Ascending aorta (tissue), 2 donors: Measurements from ENCODE around the gene ANKRD28. TPM values are rescaled to one million over a fixed set of nuclear protein-coding genes. Genes with fewer than 3 reads are reported as not detected.

Experiments
- DNase-seq, 2 donors: peaks; one replicate each; pipeline ENCODE4 v3.0.0-alpha.2; 2019; ENCODE audit warnings: low spot score in 2 of 2
- H3K27ac ChIP-seq, 2 donors: fragments of 200-600 bp; sonication (generic); one replicate each; pipeline ENCODE4 v1.5.1; 2016 to 2017; ENCODE audit warnings: mild to moderate bottlenecking in 1 of 2
- H3K27me3 ChIP-seq: fragments of 200-600 bp; sonication (generic); one replicate; pipeline ENCODE4 v1.5.1; 2017
- H3K36me3 ChIP-seq, 2 donors: fragments of 200-600 bp; sonication (generic); one replicate each; pipeline ENCODE4 v1.5.1; 2016
- H3K4me1 ChIP-seq, 2 donors: fragments of 200-600 bp; sonication (generic); one replicate each; pipeline ENCODE4 v1.5.1; 2016 to 2017; ENCODE audit warnings: mild to moderate bottlenecking in 1 of 2
- H3K4me3 ChIP-seq, 2 donors: fragments of 200-600 bp; sonication (generic); one replicate each; pipeline ENCODE4 v1.5.1; 2016 to 2017; ENCODE audit warnings: mild to moderate bottlenecking in 1 of 2
- H3K9me3 ChIP-seq, 2 donors: fragments of 200-600 bp; sonication (generic); one replicate each; pipeline ENCODE4 v1.5.1; 2016
- CTCF ChIP-seq, 3 experiments: fragments of 200-600 bp in 2 of 3; fragments of 450-650 bp in 1 of 3; sonication (generic) in 2 of 3; IDR thresholded peaks; one replicate each; pipeline ENCODE4 v1.5.1; 2016 to 2019; ENCODE audit warnings: antibody characterized with exemption in 3 of 3, mild to moderate bottlenecking in 1 of 3, moderate library complexity in 1 of 3
- intact Hi-C: fragments of 100-400 bp; cut with DNase I; formaldehyde crosslinking; loops from one replicate; pipeline ENCODE4 v1.15.1; 2023
- total RNA-seq: library from RNA; depleted of rRNA; stranded (reverse); fragments of >200 nt; gene quantifications from one replicate; pipeline ENCODE4 v1.1.0, GENCODE V29; 2016

The ANKRD28 gene
- total RNA-seq, 1 donor from 2014 or later, result 19.7 TPM

GRCh38 chr3:15656342-15656741 is 141.4 kb downstream of the ANKRD28 start:
- no peak for DNase-seq
- Histone ChIP-seq H3K9me3 (peaks cover 0 to 24% of the 10 kb centered on the region in 2 donors), H3K4me1 (no peaks in the 10 kb centered on the region), H3K36me3 (no peaks in the 10 kb centered on the region), H3K4me3 (no peak overlapping the region), H3K27ac (no peak overlapping the region), H3K27me3 (no peaks in the 10 kb centered on the region)
- TF ChIP-seq CTCF (IDR thresholded peaks at IDR 0.05), result no peak
- intact Hi-C loops, result no loop called here

DNA sequence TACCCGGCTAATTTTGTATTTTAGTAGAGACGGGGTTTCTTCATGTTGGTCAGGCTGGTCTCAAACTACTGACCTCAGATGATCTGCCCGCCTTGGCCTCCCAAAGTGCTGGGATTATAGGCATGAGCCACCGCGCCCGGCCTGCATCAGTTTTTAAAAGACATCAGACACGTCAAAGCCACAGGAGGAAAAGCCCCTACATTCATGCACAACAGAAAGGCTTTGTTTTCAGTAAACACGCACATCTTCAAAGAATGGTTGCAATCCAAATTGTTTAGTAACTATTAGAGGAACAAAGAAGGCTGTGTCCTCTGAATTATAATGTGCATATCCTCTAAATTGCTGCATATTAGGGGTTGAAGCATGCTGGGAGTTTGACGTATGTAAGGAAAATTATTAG is 142.9 kb downstream of the ANKRD28 start:
- Histone ChIP-seq H3K27me3 (no peaks in the 10 kb centered on the region), H3K36me3 (no peaks in the 10 kb centered on the region), H3K4me3 (no peak overlapping the region), H3K9me3 (peaks cover 0 to 24% of the 10 kb centered on the region in 2 donors), H3K27ac (no peak overlapping the region), H3K4me1 (no peaks in the 10 kb centered on the region)
- intact Hi-C loops, result no loop called here
- TF ChIP-seq CTCF (IDR thresholded peaks at IDR 0.05), result no peak
- DNase-seq, result no peak

- Histone ChIP-seq H3K27me3 (no peaks in the 10 kb centered on the region), H3K27ac (no peak overlapping the region), H3K4me1 (no peaks in the 10 kb centered on the region), H3K9me3 (peaks cover 0 to 24% of the 10 kb centered on the region in 2 donors), H3K4me3 (no peak overlapping the region), H3K36me3 (no peaks in the 10 kb centered on the region)
- DNase-seq, result no peak
- no peak for TF ChIP-seq CTCF (IDR thresholded peaks at IDR 0.05)
- intact Hi-C loops, result no loop called here
These were observed 143.7 kb downstream of the ANKRD28 start for GRCh38 chr3:15654127-15654526.

DNA sequence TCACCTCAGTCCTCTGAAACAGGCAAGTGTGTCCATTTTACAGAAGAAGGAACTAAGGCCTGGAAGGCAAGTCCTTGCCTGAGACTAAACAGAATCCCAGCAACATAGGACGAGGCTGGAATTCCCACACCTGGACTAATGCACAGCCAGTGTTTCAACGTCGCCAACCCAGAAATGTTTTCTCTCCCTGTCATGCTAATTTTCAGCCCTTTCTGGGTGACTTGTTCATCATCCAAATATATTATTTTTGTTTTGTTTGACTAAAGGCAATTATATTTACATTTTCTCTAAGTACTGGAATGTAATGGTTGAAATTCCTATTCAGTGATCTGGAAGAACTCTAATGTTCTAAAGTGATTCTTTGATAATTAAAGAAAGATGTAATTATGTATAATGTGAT is 144.5 kb downstream of the ANKRD28 start:
- no peak overlapping the region for H3K27ac ChIP-seq
- no peaks in the 10 kb centered on the region for H3K4me1 ChIP-seq
- intact Hi-C loops, result no loop called here
- H3K4me3 ChIP-seq, result no peak overlapping the region
- H3K9me3 ChIP-seq, result peaks cover 0 to 24% of the 10 kb centered on the region in 2 donors
- DNase-seq, result no peak
- TF ChIP-seq CTCF (IDR thresholded peaks at IDR 0.05), result no peak
- no peaks in the 10 kb centered on the region for H3K27me3 ChIP-seq
- H3K36me3 ChIP-seq, result no peaks in the 10 kb centered on the region

DNA sequence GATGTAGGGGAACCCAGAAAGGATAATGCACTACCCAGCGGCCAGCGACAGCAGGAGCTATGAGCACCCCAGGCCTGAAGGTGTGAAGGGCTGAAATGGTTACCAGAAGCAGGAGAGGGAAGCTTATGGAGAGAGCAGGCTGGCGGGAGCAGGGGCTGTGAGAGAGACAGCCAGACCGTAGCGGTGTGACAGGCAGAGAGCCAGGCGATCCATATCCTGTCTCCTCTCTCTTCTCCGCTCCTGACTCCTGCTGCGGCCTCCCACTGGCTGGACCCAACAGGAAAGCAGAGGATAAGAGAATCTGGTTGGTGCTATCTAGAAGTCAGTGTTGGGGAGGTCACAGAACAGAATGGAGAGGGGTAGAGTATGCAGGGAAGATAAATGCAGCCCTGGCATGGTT is 146.4 kb downstream of the ANKRD28 start:
- H3K4me3 ChIP-seq, result no peak overlapping the region
- no peaks in the 10 kb centered on the region for H3K36me3 ChIP-seq
- peaks cover 0 to 11% of the 10 kb centered on the region in 2 donors for H3K9me3 ChIP-seq
- intact Hi-C loops, result no loop called here
- TF ChIP-seq CTCF (IDR thresholded peaks at IDR 0.05), result no peak
- H3K4me1 ChIP-seq, result peaks cover 7 to 11% of the 10 kb centered on the region in 2 donors
- DNase-seq, result no peak
- H3K27me3 ChIP-seq, result no peaks in the 10 kb centered on the region
- no peak overlapping the region for H3K27ac ChIP-seq

GRCh38 chr3:15649858-15650257 is 147.9 kb downstream of the ANKRD28 start:
- Histone ChIP-seq H3K27me3 (no peaks in the 10 kb centered on the region), H3K9me3 (no peaks in the 10 kb centered on the region), H3K4me3 (no peak overlapping the region), H3K27ac (no peak overlapping the region), H3K4me1 (peaks cover 10 to 18% of the 10 kb centered on the region in 2 donors), H3K36me3 (no peaks in the 10 kb centered on the region)
- TF ChIP-seq CTCF (IDR thresholded peaks at IDR 0.05), result no peak
- no peak for DNase-seq
- intact Hi-C loops, result no loop called here
